K562 (cell line): ENCODE data around the gene CSF1. TPM values are rescaled to one million over a fixed set of nuclear protein-coding genes. Genes with fewer than 3 reads are reported as not detected.
A peak's percentile ranks its signal among the peaks of the same experiment; 100 is the strongest.

Experiments
- ATAC-seq: fragments of 200-7000 bp; cut with Tn5 transposase; 3 replicates; pipeline ENCODE4 v1.9.1; 2020; ENCODE audit warnings: moderate library complexity
- BruUV-seq: library from RNA; stranded (reverse); fragments of 400-500 nt; replicated peaks from 2 replicates; lab custom pipeline; 2021; lab: Mats Ljungman, UMichigan
- CTCF ChIA-PET: fragments of 300-600 bp; formaldehyde crosslinking; extraction: SDS; loops from one replicate; lab custom pipeline; 2021; ENCODE audit warnings: low intra/inter-chr PET ratio; lab: Yijun Ruan, JAX
- POLR2A ChIA-PET: fragments of 300-600, 350-650 bp; sonication (Branson Sonifier 250); formaldehyde crosslinking; extraction: SDS; loops from one replicate; lab custom pipeline; 2021; ENCODE audit warnings: antibody characterized with exemption, inconsistent platforms; lab: Yijun Ruan, JAX
- DNase-seq, 4 experiments: peaks; one replicate each; pipeline versions ENCODE4 v3.0.0 to v3.0.0-alpha.2; 2011 to 2018; ENCODE audit warnings: low spot score in 3 of 4, mixed read lengths in 3 of 4; ENCODE audit errors: extremely low read depth in 1 of 4
- FAIRE-seq: peaks from 2 replicates; lab custom pipeline; 2011; peaks lifted over from hg19 to GRCh38; lab: Jason Lieb, UNC
- H2AFZ ChIP-seq: 2 replicates; pipeline ENCODE4 v1.6.0; 2011; ENCODE audit warnings: low read depth, low read length, control low read depth, inconsistent platforms
- H3K27ac ChIP-seq: fragments of 200-600 bp; 3 replicates; pipeline ENCODE4 v1.8.0; 2011; ENCODE audit warnings: low read depth, mild to moderate bottlenecking, control low read depth, inconsistent platforms, low read length, moderate library complexity, mixed read lengths; ENCODE audit errors: extremely low read depth
- H3K27me3 ChIP-seq, 2 experiments: fragments of 300-600 bp in 1 of 2; 2 replicates in 1 of 2; 3 replicates in 1 of 2; pipeline versions ENCODE4 v1.6.0 to v1.8.0; 2011; ENCODE audit warnings: inconsistent platforms in 2 of 2, low read length in 2 of 2, mild to moderate bottlenecking in 1 of 2, mixed read lengths in 1 of 2, moderate library complexity in 1 of 2; ENCODE audit not compliant: control insufficient read depth in 2 of 2, insufficient read depth in 2 of 2
- H3K36me3 ChIP-seq: fragments of 300-600 bp; 3 replicates; pipeline ENCODE4 v1.8.0; 2011; ENCODE audit warnings: mild to moderate bottlenecking, low read length, inconsistent platforms; ENCODE audit not compliant: control insufficient read depth, insufficient read depth
- H3K4me1 ChIP-seq, 2 experiments: fragments of 200-600 bp in 1 of 2; replicated peaks in 1 of 2; 2 replicates in 1 of 2; 3 replicates in 1 of 2; pipeline versions ENCODE4 v1.5.1 to v1.8.0; 2011; ENCODE audit warnings: inconsistent platforms in 2 of 2, low read length in 2 of 2, mild to moderate bottlenecking in 1 of 2, mixed read lengths in 1 of 2, moderate library complexity in 1 of 2; ENCODE audit not compliant: control insufficient read depth in 2 of 2, insufficient read depth in 2 of 2
- H3K4me2 ChIP-seq: 2 replicates; pipeline ENCODE4 v1.6.1; 2011; ENCODE audit warnings: low read length, control low read depth, inconsistent platforms, mixed read lengths; ENCODE audit not compliant: insufficient read depth
- H3K4me3 ChIP-seq: fragments of 200-600 bp; sonication (generic), shearing (Covaris generic); 2 replicates; pipeline ENCODE4 v1.5.1; 2016; ENCODE audit warnings: control low read depth, inconsistent platforms
- H3K79me2 ChIP-seq: fragments of 200-600 bp; 3 replicates; pipeline ENCODE4 v1.8.0; 2011; ENCODE audit warnings: low read length, inconsistent platforms; ENCODE audit not compliant: control insufficient read depth, insufficient read depth
- H3K9ac ChIP-seq, 2 experiments: 2 replicates each; pipeline versions ENCODE4 v1.6.0 to v1.6.1; 2011; ENCODE audit warnings: low read depth in 2 of 2, low read length in 2 of 2, control low read depth in 1 of 2, inconsistent platforms in 1 of 2, mild to moderate bottlenecking in 1 of 2, mixed read lengths in 1 of 2; ENCODE audit not compliant: insufficient read depth in 1 of 2
- H3K9me1 ChIP-seq: one replicate; pipeline ENCODE4 v1.6.0; 2011; ENCODE audit warnings: inconsistent platforms, mild to moderate bottlenecking, low read length, moderate library complexity; ENCODE audit not compliant: control insufficient read depth, insufficient read depth
- H3K9me3 ChIP-seq: replicated peaks from 2 replicates; pipeline ENCODE4 v1.5.1; 2011; ENCODE audit warnings: low read depth, low read length, inconsistent platforms; ENCODE audit not compliant: control insufficient read depth, insufficient read depth
- H4K20me1 ChIP-seq: replicated peaks from 2 replicates; pipeline ENCODE4 v1.6.1; 2011; ENCODE audit warnings: low read length, inconsistent platforms, mixed read lengths; ENCODE audit not compliant: control insufficient read depth, insufficient read depth
- FOXP1 ChIP-seq: sonication (generic); formaldehyde crosslinking; IDR thresholded peaks from 2 replicates; pipeline ENCODE4 v1.8.0; 2022; ENCODE audit warnings: mild to moderate bottlenecking, missing genetic modification reagents
- GABPA ChIP-seq: fragments of 200-800 bp; sonication (Bioruptor generic); conservative IDR thresholded peaks from 2 replicates; pipeline ENCODE4 v1.6.1; 2016; ENCODE audit warnings: low read depth, missing genetic modification characterization, missing compliant biosample characterization
- KDM1A ChIP-seq, 2 experiments: fragments of 450-650 bp; IDR thresholded peaks; 2 replicates each; pipeline ENCODE4 v1.6.1; 2016; ENCODE audit warnings: mild to moderate bottlenecking in 2 of 2
- KLF10 ChIP-seq: fragments of 250-450 bp; sonication (Bioruptor Pico); IDR thresholded peaks from 2 replicates; pipeline ENCODE4 v1.6.1; 2021; ENCODE audit warnings: matching md5 sums
- MTA1 ChIP-seq: fragments of 450-650 bp; IDR thresholded peaks from 2 replicates; pipeline ENCODE4 v1.6.1; 2017; ENCODE audit warnings: borderline replicate concordance
- MXI1 ChIP-seq: IDR thresholded peaks from 2 replicates; pipeline ENCODE4 v1.6.1; 2011; ENCODE audit warnings: low read depth, mild to moderate bottlenecking, improper control_type of control experiment, low read length
- RBM22 ChIP-seq: fragments of 200-400 bp; formaldehyde crosslinking; IDR thresholded peaks from 2 replicates; pipeline ENCODE4 v1.6.1; 2018; ENCODE audit warnings: low read length, low read depth; ENCODE audit not compliant: poor library complexity, severe bottlenecking
- RBM34 ChIP-seq: fragments of 200-400 bp; formaldehyde crosslinking; IDR thresholded peaks from 2 replicates; pipeline ENCODE4 v1.6.1; 2018; ENCODE audit warnings: low read length, borderline replicate concordance; ENCODE audit not compliant: insufficient read depth
- RBM39 ChIP-seq: fragments of 200-400 bp; formaldehyde crosslinking; optimal IDR thresholded peaks from 2 replicates; pipeline ENCODE3; 2018; ENCODE audit warnings: low read depth, low read length
- SP1 ChIP-seq: sonication (generic); formaldehyde crosslinking; IDR thresholded peaks from 2 replicates; pipeline ENCODE4 v1.8.1; 2022; ENCODE audit warnings: mild to moderate bottlenecking, missing genetic modification reagents
- ZNF175 ChIP-seq: fragments of 200-800 bp; sonication (Bioruptor generic); IDR thresholded peaks from 2 replicates; pipeline ENCODE4 v1.6.1; 2016; ENCODE audit warnings: low read depth, mild to moderate bottlenecking, missing genetic modification characterization, missing compliant biosample characterization
- ZNF57 ChIP-seq: fragments of 450-650 bp; formaldehyde crosslinking; IDR thresholded peaks from 2 replicates; pipeline ENCODE4 v1.4.0; 2020; ENCODE audit warnings: mild to moderate bottlenecking, moderate library complexity
- WGBS: fragments of 100-300 bp; shearing (Covaris generic); methylation state at CpG from one replicate; pipeline ENCODE4 v1.1.6; 2016; ENCODE audit warnings: low coverage, mixed read lengths; ENCODE audit not compliant: insufficient coverage; ENCODE audit errors: missing lambda C conversion rate; 5-methylcytosine and 5-hydroxymethylcytosine counted together
- in situ Hi-C: fragments of 300-500 bp; cut with MboI; formaldehyde crosslinking; loops from 4 replicates; pipeline ENCODE4 v1.15.0; 2018; ENCODE audit warnings: inconsistent platforms, mixed read lengths
- intact Hi-C: fragments of 100-400 bp; cut with micrococcal nuclease; formaldehyde crosslinking; loops from 2 replicates; pipeline ENCODE4 v1.14.2; 2022
- polyA plus RNA-seq, 8 experiments: library from polyadenylated mRNA; depleted of rRNA in 4 of 8; stranded (reverse) in 5 of 8; unstranded in 3 of 8; fragments of >200 nt; fragmentation: Nextera tagmentation in 2 of 8; fragmentation: Illumina TruSeq in 1 of 8; extraction: Ambion mirVana in 2 of 8; extraction: Trizol in 1 of 8; gene quantifications; 2 replicates each; pipeline versions ENCODE4 v1.2.1 to v1.2.3, GENCODE V29; 2011 to 2014; ENCODE audit warnings: inconsistent platforms in 1 of 8, missing spikeins in 1 of 8
- total RNA-seq, 7 experiments: library from RNA; depleted of rRNA in 6 of 7; stranded (reverse); fragments of >200 nt in 6 of 7; fragmentation: Illumina TruSeq in 2 of 7; extraction: Trizol in 2 of 7; gene quantifications; 2 replicates each; pipeline versions ENCODE4 v1.2.1 to v1.2.3, GENCODE V29; 2011 to 2021; ENCODE audit warnings: low replicate concordance in 1 of 7
- TF ChIP-seq, protein P1 (sequence below): fragments of 250-450 bp; sonication (Bioruptor Pico); IDR thresholded peaks from 2 replicates; pipeline ENCODE4 v1.8.0; 2021; ENCODE audit warnings: moderate library complexity, mild to moderate bottlenecking, inconsistent platforms

Gene CSF1
- total and polyA plus RNA-seq, 9 of the 15 experiments (the other 6 are each of a cell fraction or from before 2014, with no cell fraction given): 0.18 to 11.8 (median 2.8) TPM

DNA sequence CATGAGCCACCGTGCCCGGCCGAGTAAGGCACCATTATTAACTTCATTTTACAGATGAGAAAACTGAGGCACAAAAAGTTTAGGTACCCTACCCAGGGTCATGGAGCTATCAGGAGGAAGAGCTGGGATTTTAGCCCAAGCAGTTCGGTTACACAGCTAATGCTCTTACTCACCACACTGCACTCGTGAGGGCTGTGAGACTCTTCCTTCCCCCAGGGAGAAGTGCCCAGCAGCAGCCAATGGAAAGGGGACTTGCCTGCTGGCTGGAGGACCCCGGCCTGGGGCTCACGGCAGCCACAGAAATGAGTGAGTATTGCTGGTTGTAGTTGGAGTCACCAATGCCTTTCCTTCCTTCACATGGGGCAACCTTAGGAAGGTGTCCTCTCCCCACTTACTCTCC is 5.2 kb upstream of the CSF1 start:
- Histone ChIP-seq H3K36me3 (no peaks in the 10 kb centered on the region), H3K4me1 (peaks cover 32 to 39% of the 10 kb centered on the region in 2 experiments), H3K27ac (no peak overlapping the region), H2AFZ (no peak overlapping the region), H3K4me3 (no peak overlapping the region), H3K27me3 (no peaks in the 10 kb centered on the region), H3K9me3 (no peaks in the 10 kb centered on the region), H3K9me1 (no peaks in the 10 kb centered on the region), H4K20me1 (no peaks in the 10 kb centered on the region), H3K79me2 (no peaks in the 10 kb centered on the region), H3K4me2 (no peak overlapping the region), H3K9ac (peak overlapping the region in 1 of 2 experiments; percentile 38; a peak in 2 of 4 replicates)
- in situ Hi-C loops: no loop called here
- no peak for DNase-seq
- BruUV-seq: no TSS peak
- POLR2A ChIA-PET: interaction anchor here (0.7 to 4.0 kb wide), 3 partner anchors 8 to 72 kb away, joined by 3 to 15 read pairs (median 6); no protein-coding TSS in a partner anchor
- no peak for ATAC-seq
- no peak for TF ChIP-seq FOXP1 (CRISPR knock-in tag)
- TF ChIP-seq, protein P1, sequence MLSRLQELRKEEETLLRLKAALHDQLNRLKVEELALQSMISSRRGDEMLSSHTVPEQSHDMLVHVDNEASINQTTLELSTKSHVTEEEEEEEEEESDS (CRISPR knock-in tag): no peak
- TF ChIP-seq RBM34: no peak
- TF ChIP-seq KLF10 (CRISPR knock-in tag): no peak
- TF ChIP-seq GABPA (tag): no peak
- TF ChIP-seq ZNF175: no peak
- no peak for TF ChIP-seq MTA1
- no peak for TF ChIP-seq ZNF57 (CRISPR knock-in tag)
- TF ChIP-seq MXI1: no peak
- no peak for TF ChIP-seq RBM39
- TF ChIP-seq RBM22: no peak
- no peak for TF ChIP-seq SP1 (CRISPR knock-in tag)
- no peak for TF ChIP-seq KDM1A (IDR thresholded peaks at IDR 0.05)
- CTCF ChIA-PET: no interaction called here
- 61% methylated on average over 7 of the region's 7 CpGs for WGBS
- no peak for FAIRE-seq
- intact Hi-C loops: no loop called here
